ENCODE results near the gene NLN. TPM values are rescaled to one million over a fixed set of nuclear protein-coding genes. Genes with fewer than 3 reads are reported as not detected.
A peak's percentile ranks its signal among the peaks of the same experiment; 100 is the strongest.

Gene NLN
- total and polyA plus RNA-seq, 2 of the 13 experiments (the other 11 are each of a cell fraction or from before 2014, with no cell fraction given): 11.9 to 36.7 TPM

DNA sequence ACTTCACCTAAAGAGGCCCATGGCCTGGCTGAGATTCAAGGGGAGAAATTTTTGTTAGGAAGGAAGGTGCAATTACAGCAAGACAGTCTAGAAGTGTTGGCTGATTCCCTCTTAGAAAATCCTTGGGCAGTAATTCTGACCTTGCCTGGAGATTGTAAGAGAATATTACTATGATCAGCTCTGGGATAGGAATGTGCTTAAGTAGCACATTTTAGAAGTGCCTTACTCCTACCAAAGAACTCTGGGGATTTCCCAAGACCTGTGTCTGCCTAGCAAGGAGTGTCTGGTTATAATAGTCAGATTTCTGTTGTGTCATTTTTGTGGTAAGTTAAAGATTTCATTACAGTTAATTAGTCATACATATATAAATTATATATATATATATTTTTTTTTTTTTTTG lies 52.3 kb downstream of the NLN start:
- Histone ChIP-seq H3K9me3 (ENCODE audit: low read length) (no peaks in the 10 kb centered on the region), H3K79me2 (ENCODE audit: insufficient read depth, low read length) (no peaks in the 10 kb centered on the region), H3K4me2 (ENCODE audit: low read depth, low read length) (no peak overlapping the region), H4K20me1 (ENCODE audit: insufficient read depth, low read length) (no peaks in the 10 kb centered on the region), H2AFZ (ENCODE audit: low read length) (no peak overlapping the region), H3K27me3 (ENCODE audit: control insufficient read depth in 1 of 2, insufficient read depth in 2 of 2, low read length in 2 of 2) (no peaks in the 10 kb centered on the region; a peak in 1 of 5 replicates), H3K4me1 (ENCODE audit: insufficient read depth, low read length) (no peaks in the 10 kb centered on the region), H3K9ac (ENCODE audit: insufficient read depth, low read depth, low read length) (no peak overlapping the region), H3K4me3 (replicated peaks in 1 of 3; ENCODE audit: insufficient read depth in 1 of 3, low read depth in 2 of 3, low read length in 3 of 3) (no peak overlapping the region), H3K27ac (ENCODE audit: extremely low read length, insufficient read depth, low read length) (no peak overlapping the region), H3K36me3 (replicated peaks in 1 of 2; ENCODE audit: control insufficient read depth in 1 of 2, insufficient read depth in 2 of 2, low read length in 2 of 2) (peaks cover 3 to 7% of the 10 kb centered on the region in 2 experiments; a peak in 4 of 5 replicates)
- no peak for DNase-seq (ENCODE audit: low spot score)
- TF ChIP-seq MTF2 (CRISPR knock-in tag; IDR thresholded peaks at IDR 0.05; ENCODE audit: borderline replicate concordance) (no peak), MTF1 (CRISPR knock-in tag; IDR thresholded peaks at IDR 0.05) (no peak), PCBP1 (IDR thresholded peaks at IDR 0.05; ENCODE audit: borderline replicate concordance, low read depth, low read length) (no peak), MAFK (conservative IDR thresholded peaks at IDR 0.05 in 1 of 2, IDR thresholded peaks at IDR 0.05 in 1 of 2; ENCODE audit: low read length in 2 of 2) (0 out of 4 replicates have a peak, but pooled peaks of 1 of the 2 experiments have one; percentile 7)
- TF ChIP-seq, protein P1, sequence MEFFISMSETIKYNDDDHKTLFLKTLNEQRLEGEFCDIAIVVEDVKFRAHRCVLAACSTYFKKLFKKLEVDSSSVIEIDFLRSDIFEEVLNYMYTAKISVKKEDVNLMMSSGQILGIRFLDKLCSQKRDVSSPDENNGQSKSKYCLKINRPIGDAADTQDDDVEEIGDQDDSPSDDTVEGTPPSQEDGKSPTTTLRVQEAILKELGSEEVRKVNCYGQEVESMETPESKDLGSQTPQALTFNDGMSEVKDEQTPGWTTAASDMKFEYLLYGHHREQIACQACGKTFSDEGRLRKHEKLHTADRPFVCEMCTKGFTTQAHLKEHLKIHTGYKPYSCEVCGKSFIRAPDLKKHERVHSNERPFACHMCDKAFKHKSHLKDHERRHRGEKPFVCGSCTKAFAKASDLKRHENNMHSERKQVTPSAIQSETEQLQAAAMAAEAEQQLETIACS (CRISPR knock-in tag; IDR thresholded peaks at IDR 0.05): no peak
- CTCF ChIA-PET (ENCODE audit: low intra/inter-chr PET ratio, low total read pairs): no interaction called here
- in situ Hi-C loops (cut with HindIII; ENCODE audit: extremely low pct_ligation_motif_present, low pct_unique_long_range_greater_than_20kb): no loop called here
- POLR2A ChIA-PET: no interaction called here
- BruUV-seq (replicated peaks): no TSS peak
- intact Hi-C loops (cut with micrococcal nuclease; ENCODE audit: unreplicated experiment): no loop called here
- ATAC-seq: no peak
- FAIRE-seq: no peak

DNA sequence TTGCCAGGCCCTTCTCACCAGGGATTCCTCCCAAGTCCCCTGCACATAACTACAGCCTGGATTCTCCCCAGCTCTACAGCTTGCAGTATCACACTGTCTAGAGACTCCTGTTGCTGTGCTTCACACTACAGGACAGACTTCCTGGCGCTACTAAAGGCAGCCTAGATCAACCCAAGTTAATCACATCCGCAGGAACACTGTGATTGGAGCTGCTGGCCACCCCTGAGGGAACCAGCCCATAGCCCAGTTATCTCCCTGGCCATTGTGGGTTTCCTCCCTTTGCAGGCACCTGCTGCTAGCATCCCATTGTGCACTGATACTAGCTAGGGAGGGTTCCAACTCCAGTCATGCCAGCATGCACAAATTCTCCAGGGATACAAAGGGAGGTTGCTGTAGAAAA lies 53.5 kb downstream of the NLN start:
- Histone ChIP-seq H3K79me2 (ENCODE audit: insufficient read depth, low read length) (no peaks in the 10 kb centered on the region), H3K9me3 (ENCODE audit: low read length) (no peaks in the 10 kb centered on the region), H3K36me3 (replicated peaks in 1 of 2; ENCODE audit: control insufficient read depth in 1 of 2, insufficient read depth in 2 of 2, low read length in 2 of 2) (peaks cover 3 to 13% of the 10 kb centered on the region in 2 experiments; a peak in 4 of 5 replicates), H3K4me3 (replicated peaks in 1 of 3; ENCODE audit: insufficient read depth in 1 of 3, low read depth in 2 of 3, low read length in 3 of 3) (no peak overlapping the region), H3K4me1 (ENCODE audit: insufficient read depth, low read length) (no peaks in the 10 kb centered on the region), H2AFZ (ENCODE audit: low read length) (no peak overlapping the region), H3K27ac (ENCODE audit: extremely low read length, insufficient read depth, low read length) (no peak overlapping the region), H3K9ac (ENCODE audit: insufficient read depth, low read depth, low read length) (no peak overlapping the region), H3K4me2 (ENCODE audit: low read depth, low read length) (no peak overlapping the region), H3K27me3 (ENCODE audit: control insufficient read depth in 1 of 2, insufficient read depth in 2 of 2, low read length in 2 of 2) (no peaks in the 10 kb centered on the region), H4K20me1 (ENCODE audit: insufficient read depth, low read length) (no peaks in the 10 kb centered on the region)
- in situ Hi-C loops (cut with HindIII; ENCODE audit: extremely low pct_ligation_motif_present, low pct_unique_long_range_greater_than_20kb) (no loop called here), intact Hi-C loops (cut with micrococcal nuclease; ENCODE audit: unreplicated experiment) (no loop called here)
- FAIRE-seq (no peak), DNase-seq (ENCODE audit: low spot score) (no peak), ATAC-seq (no peak)
- no TSS peak for BruUV-seq (replicated peaks)
- CTCF ChIA-PET (ENCODE audit: low intra/inter-chr PET ratio, low total read pairs): no interaction called here
- POLR2A ChIA-PET: no interaction called here
- WGBS (ENCODE audit: low lambda C conversion rate): 100% methylated on average over 2 of the region's 2 CpGs
- no peak for TF ChIP-seq ZNF670 (CRISPR knock-in tag; IDR thresholded peaks at IDR 0.05; ENCODE audit: borderline replicate concordance)
- TF ChIP-seq, protein P2, sequence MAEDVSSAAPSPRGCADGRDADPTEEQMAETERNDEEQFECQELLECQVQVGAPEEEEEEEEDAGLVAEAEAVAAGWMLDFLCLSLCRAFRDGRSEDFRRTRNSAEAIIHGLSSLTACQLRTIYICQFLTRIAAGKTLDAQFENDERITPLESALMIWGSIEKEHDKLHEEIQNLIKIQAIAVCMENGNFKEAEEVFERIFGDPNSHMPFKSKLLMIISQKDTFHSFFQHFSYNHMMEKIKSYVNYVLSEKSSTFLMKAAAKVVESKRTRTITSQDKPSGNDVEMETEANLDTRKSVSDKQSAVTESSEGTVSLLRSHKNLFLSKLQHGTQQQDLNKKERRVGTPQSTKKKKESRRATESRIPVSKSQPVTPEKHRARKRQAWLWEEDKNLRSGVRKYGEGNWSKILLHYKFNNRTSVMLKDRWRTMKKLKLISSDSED (CRISPR knock-in tag; IDR thresholded peaks at IDR 0.05): no peak
- TF ChIP-seq, protein P3, sequence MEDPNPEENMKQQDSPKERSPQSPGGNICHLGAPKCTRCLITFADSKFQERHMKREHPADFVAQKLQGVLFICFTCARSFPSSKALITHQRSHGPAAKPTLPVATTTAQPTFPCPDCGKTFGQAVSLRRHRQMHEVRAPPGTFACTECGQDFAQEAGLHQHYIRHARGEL (CRISPR knock-in tag; IDR thresholded peaks at IDR 0.05): no peak
- TF ChIP-seq, protein P4, sequence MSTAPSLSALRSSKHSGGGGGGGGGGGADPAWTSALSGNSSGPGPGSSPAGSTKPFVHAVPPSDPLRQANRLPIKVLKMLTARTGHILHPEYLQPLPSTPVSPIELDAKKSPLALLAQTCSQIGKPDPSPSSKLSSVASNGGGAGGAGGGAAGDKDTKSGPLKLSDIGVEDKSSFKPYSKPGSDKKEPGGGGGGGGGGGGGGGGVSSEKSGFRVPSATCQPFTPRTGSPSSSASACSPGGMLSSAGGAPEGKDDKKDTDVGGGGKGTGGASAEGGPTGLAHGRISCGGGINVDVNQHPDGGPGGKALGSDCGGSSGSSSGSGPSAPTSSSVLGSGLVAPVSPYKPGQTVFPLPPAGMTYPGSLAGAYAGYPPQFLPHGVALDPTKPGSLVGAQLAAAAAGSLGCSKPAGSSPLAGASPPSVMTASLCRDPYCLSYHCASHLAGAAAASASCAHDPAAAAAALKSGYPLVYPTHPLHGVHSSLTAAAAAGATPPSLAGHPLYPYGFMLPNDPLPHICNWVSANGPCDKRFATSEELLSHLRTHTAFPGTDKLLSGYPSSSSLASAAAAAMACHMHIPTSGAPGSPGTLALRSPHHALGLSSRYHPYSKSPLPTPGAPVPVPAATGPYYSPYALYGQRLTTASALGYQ (CRISPR knock-in tag; IDR thresholded peaks at IDR 0.05): no peak
- no peak for TF ChIP-seq FLYWCH1 (CRISPR knock-in tag; IDR thresholded peaks at IDR 0.05)

Measured in HepG2 (cell line).